GM12878 (cell line): ENCODE data around the gene CAPN8. TPM values are rescaled to one million over a fixed set of nuclear protein-coding genes. Genes with fewer than 3 reads are reported as not detected.

Source experiments
- ATAC-seq: fragments of 200-7000 bp; cut with Tn5 transposase; 3 replicates; pipeline ENCODE4 v1.9.1; 2020; ENCODE audit warnings: mild to moderate bottlenecking, moderate library complexity
- BruUV-seq: library from RNA; stranded (reverse); fragments of 400-500 nt; replicated peaks from 2 replicates; lab custom pipeline; 2021; lab: Mats Ljungman, UMichigan
- CTCF ChIA-PET: fragments of 300-600 bp; sonication (Branson Sonifier 250); formaldehyde crosslinking; extraction: SDS; loops from one replicate; lab custom pipeline; 2021; ENCODE audit warnings: inconsistent platforms; lab: Yijun Ruan, JAX
- POLR2A ChIA-PET: fragments of 350-600 bp; formaldehyde crosslinking; extraction: SDS; loops from one replicate; lab custom pipeline; 2021; ENCODE audit warnings: inconsistent platforms; lab: Charles Lee
- RAD21 ChIA-PET: fragments of 300-600 bp; sonication (Branson Sonifier 250); formaldehyde crosslinking; loops from one replicate; lab custom pipeline; 2023; ENCODE audit warnings: antibody characterized with exemption; ENCODE audit not compliant: unreplicated experiment; lab: Charles Lee
- SMC1A ChIA-PET: fragments of 300-600 bp; sonication (Branson Sonifier 250); formaldehyde crosslinking; loops from one replicate; lab custom pipeline; 2023; ENCODE audit not compliant: unreplicated experiment, uncharacterized antibody; lab: Charles Lee
- DNase-seq: peaks from one replicate; pipeline ENCODE4 v3.0.0-alpha.2; 2011; ENCODE audit warnings: low read depth, low spot score
- FAIRE-seq: peaks from 3 replicates; lab custom pipeline; 2011; peaks lifted over from hg19 to GRCh38; lab: Jason Lieb, UNC
- H2AFZ ChIP-seq: 2 replicates; pipeline ENCODE4 v1.6.0; 2011; ENCODE audit warnings: low read depth, low read length, control low read depth; ENCODE audit not compliant: control insufficient read depth
- H3K27ac ChIP-seq: 2 replicates; pipeline ENCODE4 v1.5.1; 2011; ENCODE audit warnings: control low read depth; ENCODE audit not compliant: control insufficient read depth, insufficient read depth
- H3K27me3 ChIP-seq, 2 experiments: replicated peaks in 1 of 2; 2 replicates each; pipeline versions ENCODE4 v1.6.0 to v1.6.1; 2011; ENCODE audit warnings: low read length in 1 of 2; ENCODE audit not compliant: control insufficient read depth in 2 of 2, insufficient read depth in 2 of 2
- H3K36me3 ChIP-seq, 2 experiments: 2 replicates each; pipeline ENCODE4 v1.5.1; 2011; ENCODE audit warnings: low read length in 1 of 2; ENCODE audit not compliant: control insufficient read depth in 2 of 2, insufficient read depth in 2 of 2
- H3K4me1 ChIP-seq: 2 replicates; pipeline ENCODE4 v1.6.1; 2011; ENCODE audit warnings: mild to moderate bottlenecking, low read length, moderate library complexity, mixed read lengths; ENCODE audit not compliant: control insufficient read depth, insufficient read depth
- H3K4me2 ChIP-seq: 2 replicates; pipeline ENCODE4 v1.6.0; 2011; ENCODE audit warnings: control low read depth; ENCODE audit not compliant: control insufficient read depth, insufficient read depth
- H3K4me3 ChIP-seq: fragments of 200-600 bp; sonication (generic); 2 replicates; pipeline ENCODE4 v1.5.1; 2016
- H3K79me2 ChIP-seq: 2 replicates; pipeline ENCODE4 v1.6.0; 2011; ENCODE audit warnings: low read length; ENCODE audit not compliant: control insufficient read depth, insufficient read depth
- H3K9ac ChIP-seq: 2 replicates; pipeline ENCODE4 v1.8.0; 2011; ENCODE audit warnings: low read length, control low read depth, mixed read lengths; ENCODE audit not compliant: control insufficient read depth, insufficient read depth
- H3K9me3 ChIP-seq: replicated peaks from 3 replicates; pipeline ENCODE4 v1.5.1; 2011; ENCODE audit warnings: mild to moderate bottlenecking, low read length; ENCODE audit not compliant: control insufficient read depth, insufficient read depth
- H4K20me1 ChIP-seq: 2 replicates; pipeline ENCODE4 v1.6.0; 2011; ENCODE audit not compliant: control insufficient read depth, insufficient read depth
- CREB1 ChIP-seq: IDR thresholded peaks from 2 replicates; pipeline ENCODE4 v1.6.1; 2012; ENCODE audit warnings: low read depth, mild to moderate bottlenecking, inconsistent platforms
- GATAD2B ChIP-seq: fragments of 450-650 bp; conservative IDR thresholded peaks from 2 replicates; pipeline ENCODE4 v1.6.1; 2017; ENCODE audit warnings: low read depth, mild to moderate bottlenecking, moderate library complexity
- KDM1A ChIP-seq: fragments of 200-600 bp; sonication (generic); IDR thresholded peaks from 2 replicates; pipeline ENCODE4 v1.6.1; 2016; ENCODE audit warnings: borderline replicate concordance
- NBN ChIP-seq: fragments of 450-650 bp; IDR thresholded peaks from 2 replicates; pipeline ENCODE4 v1.6.1; 2016
- POLR2A ChIP-seq: IDR thresholded peaks from 2 replicates; pipeline ENCODE4 v1.6.1; 2011; ENCODE audit warnings: low read depth, mild to moderate bottlenecking, low read length
- RBBP5 ChIP-seq: fragments of 200-600 bp; sonication (generic); conservative IDR thresholded peaks from 2 replicates; pipeline ENCODE4 v1.6.1; 2016
- SMAD1 ChIP-seq: fragments of 450-650 bp; IDR thresholded peaks from 2 replicates; pipeline ENCODE4 v1.6.1; 2018; ENCODE audit warnings: mild to moderate bottlenecking, low read depth; ENCODE audit not compliant: partially characterized antibody
- STAT3 ChIP-seq: IDR thresholded peaks from 2 replicates; pipeline ENCODE4 v1.6.1; 2011; ENCODE audit warnings: low read depth, low read length, improper control_type of control experiment
- SUZ12 ChIP-seq: fragments of 200-600 bp; sonication (generic); IDR thresholded peaks from one replicate; pipeline ENCODE4 v1.6.1; 2018; ENCODE audit warnings: antibody characterized with exemption, mild to moderate bottlenecking; ENCODE audit not compliant: unreplicated experiment
- ZNF207 ChIP-seq: fragments of 450-650 bp; IDR thresholded peaks from 2 replicates; pipeline ENCODE4 v1.6.1; 2014; ENCODE audit warnings: antibody characterized with exemption, mild to moderate bottlenecking, borderline replicate concordance
- ZNF274 ChIP-seq: IDR thresholded peaks from one replicate; pipeline ENCODE4 v1.8.0; 2011; ENCODE audit not compliant: insufficient read length, insufficient read depth
- WGBS: methylation state at CpG from one replicate; pipeline ENCODE4 v1.1.6; 2016; ENCODE audit warnings: low lambda C conversion rate; ENCODE audit not compliant: insufficient replicate concordance, insufficient coverage; ENCODE audit errors: missing lambda C conversion rate; 5-methylcytosine and 5-hydroxymethylcytosine counted together
- in situ Hi-C: fragments of 300-500 bp; cut with MboI; formaldehyde crosslinking; loops from 9 replicates; pipeline ENCODE4 v1.14.3; 2018; ENCODE audit warnings: mixed read lengths
- intact Hi-C: fragments of 100-400 bp; cut with micrococcal nuclease; formaldehyde crosslinking; loops from one replicate; pipeline ENCODE4 v1.14.2; 2022; ENCODE audit not compliant: unreplicated experiment
- polyA plus RNA-seq, 11 experiments: library from polyadenylated mRNA; depleted of rRNA in 4 of 11; unstranded in 6 of 11; stranded (reverse) in 5 of 11; fragments of >200 nt; fragmentation: Nextera tagmentation in 4 of 11; fragmentation: Illumina TruSeq in 1 of 11; extraction: Ambion mirVana in 4 of 11; extraction: Trizol in 1 of 11; gene quantifications; 1 replicate in 1 of 11; 2 replicates in 10 of 11; pipeline versions ENCODE4 v1.2.1 to v1.2.3, GENCODE V29; 2011 to 2016; ENCODE audit warnings: inconsistent platforms in 2 of 11, missing spikeins in 2 of 11, low read depth in 1 of 11
- total RNA-seq, 4 experiments: library from RNA; depleted of rRNA in 3 of 4; stranded (reverse); fragments of >200 nt in 3 of 4; fragmentation: Illumina TruSeq in 1 of 4; extraction: Trizol in 1 of 4; gene quantifications; 2 replicates each; pipeline versions ENCODE4 v1.2.1 to v1.2.3, GENCODE V29; 2013 to 2021
- TF ChIP-seq, protein P1 (sequence below): IDR thresholded peaks from 2 replicates; pipeline ENCODE4 v1.6.1; 2011; ENCODE audit warnings: low read depth, mild to moderate bottlenecking, low read length, moderate library complexity, borderline replicate concordance; ENCODE audit errors: extremely low read depth

CAPN8 gene
- total and polyA plus RNA-seq, 10 of the 15 experiments (the other 5 are each of a cell fraction or from before 2014, with no cell fraction given) = 6.4 to 30.7 (median 12.3) TPM

DNA sequence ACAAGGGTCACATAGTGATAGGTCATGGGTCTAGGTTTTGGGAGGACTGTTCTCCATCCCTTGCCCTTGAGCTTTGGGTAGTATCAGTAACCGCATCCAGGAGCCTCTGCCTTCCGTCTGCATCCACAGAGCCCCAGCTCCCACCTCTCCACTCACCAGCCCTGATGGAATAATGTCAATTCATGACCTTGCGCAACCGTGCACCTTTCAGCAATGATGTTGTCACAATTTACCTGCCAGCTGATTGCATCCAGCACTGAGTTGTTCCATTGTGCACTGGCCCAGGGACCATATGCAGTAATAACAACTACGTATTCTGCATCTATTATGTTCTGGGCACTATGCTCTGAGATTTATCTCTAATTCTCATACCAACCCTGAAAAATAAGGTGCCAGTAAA lies 1.4 kb downstream of the CAPN8 start:
- H3K27me3 ChIP-seq = peaks cover 0 to 2% of the 10 kb centered on the region in 2 experiments; a peak in 1 of 4 replicates
- ChIA-PET SMC1A (interaction anchor here (1.0 kb wide), 1 partner anchor 57 kb away, joined by 3 read pairs; no protein-coding TSS in a partner anchor), CTCF (interaction anchor here (1.0 to 1.2 kb wide), 2 partner anchors 53 to 531 kb away, joined by 3 read pairs; no protein-coding TSS in a partner anchor), POLR2A (interaction anchor here (0.6 kb wide), 1 partner anchor 523 kb away, joined by 4 read pairs; no protein-coding TSS in a partner anchor), RAD21 (interaction anchor here (1.3 kb wide), 1 partner anchor 107 kb away, joined by 3 read pairs; no protein-coding TSS in a partner anchor)
- DNase-seq (no peak), ATAC-seq (no peak), FAIRE-seq (no peak)
- H3K36me3 ChIP-seq = no peaks in the 10 kb centered on the region
- in situ Hi-C loops (no loop called here), intact Hi-C loops (no loop called here)
- H3K4me1 ChIP-seq = no peaks in the 10 kb centered on the region
- no peak overlapping the region for H3K27ac ChIP-seq
- H2AFZ ChIP-seq = no peak overlapping the region
- H3K79me2 ChIP-seq = no peaks in the 10 kb centered on the region
- no peaks in the 10 kb centered on the region for H4K20me1 ChIP-seq
- TF ChIP-seq STAT3 = no peak
- TF ChIP-seq GATAD2B = no peak
- TF ChIP-seq RBBP5 = no peak
- no peak for TF ChIP-seq NBN
- no peak for TF ChIP-seq POLR2A
- no peak for TF ChIP-seq SUZ12
- TF ChIP-seq KDM1A = no peak
- TF ChIP-seq ZNF274 = no peak
- 19% methylated on average over 5 of the region's 5 CpGs for WGBS
- H3K4me3 ChIP-seq = no peak overlapping the region
- BruUV-seq = no TSS peak
- no peak overlapping the region for H3K9ac ChIP-seq
- no peak overlapping the region for H3K4me2 ChIP-seq
- no peaks in the 10 kb centered on the region for H3K9me3 ChIP-seq

DNA sequence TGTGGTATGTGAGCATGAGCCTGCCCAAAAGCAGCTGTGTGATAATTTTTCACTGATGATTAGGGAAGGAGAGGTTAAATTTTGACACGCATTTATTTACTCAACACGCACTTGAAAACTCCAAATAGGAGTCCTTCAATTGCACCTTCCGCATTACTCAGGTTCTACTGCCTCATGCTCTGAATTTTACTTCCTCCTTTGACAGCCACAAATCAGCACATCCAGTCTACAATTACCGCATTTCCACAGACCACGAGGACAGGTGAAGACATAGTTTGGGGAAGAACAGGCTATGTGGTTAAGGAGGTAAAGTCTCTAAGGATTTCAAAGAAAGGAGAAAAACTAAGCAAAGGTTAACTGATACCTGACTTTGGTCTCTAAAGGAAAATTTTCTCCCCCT lies 2.6 kb downstream of the CAPN8 start:
- CTCF ChIA-PET = interaction anchor here (1.2 kb wide), 1 partner anchor 530 kb away, joined by 3 read pairs; no protein-coding TSS in a partner anchor
- BruUV-seq = no TSS peak
- FAIRE-seq = no peak
- RAD21 ChIA-PET = interaction anchor here (1.3 kb wide), 1 partner anchor 106 kb away, joined by 3 read pairs; no protein-coding TSS in a partner anchor
- Histone ChIP-seq H4K20me1 (no peaks in the 10 kb centered on the region), H3K36me3 (no peaks in the 10 kb centered on the region), H3K9me3 (no peaks in the 10 kb centered on the region), H3K27ac (no peak overlapping the region), H3K4me3 (no peak overlapping the region), H3K27me3 (no peaks in the 10 kb centered on the region; a peak in 1 of 4 replicates), H2AFZ (no peak overlapping the region), H3K4me1 (no peaks in the 10 kb centered on the region), H3K4me2 (no peak overlapping the region), H3K9ac (no peak overlapping the region), H3K79me2 (no peaks in the 10 kb centered on the region)
- POLR2A ChIA-PET = no interaction called here
- no peak for DNase-seq
- WGBS = 15% methylated on average over 5 of the region's 5 CpGs
- no peak for ATAC-seq
- in situ Hi-C loops = no loop called here
- intact Hi-C loops = no loop called here
- SMC1A ChIA-PET = no interaction called here
- TF ChIP-seq SMAD1 = no peak
- TF ChIP-seq, protein P1, sequence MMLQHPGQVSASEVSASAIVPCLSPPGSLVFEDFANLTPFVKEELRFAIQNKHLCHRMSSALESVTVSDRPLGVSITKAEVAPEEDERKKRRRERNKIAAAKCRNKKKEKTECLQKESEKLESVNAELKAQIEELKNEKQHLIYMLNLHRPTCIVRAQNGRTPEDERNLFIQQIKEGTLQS = no peak
- no peak for TF ChIP-seq CREB1
- TF ChIP-seq ZNF207 = no peak
